ENCODE results near the gene CXXC1. TPM values are rescaled to one million over a fixed set of nuclear protein-coding genes. Genes with fewer than 3 reads are reported as not detected.
"Not testable (repeated sequence)": the region's sequence is repeated elsewhere in the genome, so short reads cannot be mapped to it uniquely, and the experiment has no call there.

Gene CXXC1
- total RNA-seq, 1 experiment from 2014 or later = 25.3 TPM

DNA sequence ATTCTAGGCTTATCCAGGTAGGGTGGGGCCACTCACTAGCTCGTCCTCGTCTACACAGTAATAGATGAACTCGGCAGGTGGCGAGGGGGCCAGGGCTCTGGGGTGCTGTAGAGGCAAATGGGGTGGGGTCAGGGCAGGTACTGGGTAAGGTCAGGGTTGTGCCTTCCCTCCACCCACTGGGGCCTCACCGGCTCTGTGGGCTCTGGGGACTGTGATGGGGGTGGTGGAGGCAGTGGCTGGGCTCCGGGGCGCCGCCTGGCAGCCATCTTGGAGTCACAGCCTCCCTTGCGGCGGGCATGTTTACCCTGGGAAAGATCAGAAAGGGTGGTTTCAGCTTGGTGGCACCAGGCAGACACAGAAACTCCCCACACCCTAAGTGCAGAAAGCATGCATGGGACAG is 12.6 kb downstream of the CXXC1 start:
- no peak for DNase-seq (ENCODE audit: low spot score)

DNA sequence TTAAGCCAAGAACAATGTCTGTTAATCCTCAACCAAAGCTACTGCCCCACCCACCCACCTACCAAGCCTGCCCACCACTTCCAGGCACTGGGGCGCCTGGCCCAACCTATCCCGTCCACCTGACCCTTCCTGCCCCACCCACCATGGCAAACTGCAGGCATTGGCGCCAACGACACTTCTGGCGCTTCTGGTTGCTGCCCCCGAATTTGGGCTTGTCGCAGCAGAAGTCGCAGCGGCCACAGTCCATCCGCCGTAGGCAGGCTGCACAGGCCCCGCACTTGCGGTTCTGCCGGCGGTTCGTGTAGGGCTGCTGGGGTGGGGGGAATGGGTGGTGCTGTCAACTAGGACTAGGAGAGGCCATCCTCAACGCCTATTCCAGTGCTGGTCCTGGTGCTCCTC is 13.4 kb downstream of the CXXC1 start:
- DNase-seq (ENCODE audit: low spot score) = no peak

DNA sequence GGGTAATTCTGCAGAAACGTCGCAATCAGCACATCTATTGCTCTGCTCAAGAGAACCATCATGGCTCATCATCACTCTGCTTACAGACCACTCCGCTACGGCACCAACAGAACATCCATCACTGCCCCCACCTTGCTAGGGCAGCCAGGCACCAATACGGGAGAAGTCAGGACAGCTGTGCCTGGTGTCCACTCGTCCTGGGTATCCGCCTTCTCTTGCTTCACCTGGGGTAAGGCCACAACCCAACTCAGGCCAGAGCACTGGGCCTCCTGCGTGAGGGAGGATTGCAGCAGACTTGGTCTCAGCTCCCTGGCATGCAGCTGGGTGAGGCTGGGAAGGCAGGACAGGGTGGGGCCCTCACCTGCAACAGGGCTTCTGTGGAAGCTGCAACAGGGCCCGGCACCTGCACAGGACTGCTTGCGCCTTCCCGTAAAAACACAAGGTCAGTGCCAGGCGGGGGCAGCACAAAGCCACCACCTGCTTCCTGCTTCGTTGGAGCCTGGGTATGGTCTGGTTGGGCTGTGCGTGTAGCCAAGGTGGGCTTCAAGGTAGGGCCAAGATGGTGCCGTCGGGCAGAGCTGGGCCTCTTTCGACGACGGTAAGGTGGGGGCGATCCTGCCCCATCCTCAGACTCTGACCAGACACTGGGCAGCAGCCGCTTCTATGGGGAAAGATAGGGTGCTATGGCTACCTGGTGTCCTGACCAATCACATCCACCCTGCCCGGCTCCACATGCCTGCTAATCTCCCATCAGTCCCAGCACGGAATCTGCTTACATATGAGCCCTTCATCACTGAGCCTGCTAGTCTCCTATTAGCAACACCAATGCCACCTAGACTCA is 14.1 kb downstream of the CXXC1 start:
- DNase-seq (ENCODE audit: low spot score) = no peak

DNA sequence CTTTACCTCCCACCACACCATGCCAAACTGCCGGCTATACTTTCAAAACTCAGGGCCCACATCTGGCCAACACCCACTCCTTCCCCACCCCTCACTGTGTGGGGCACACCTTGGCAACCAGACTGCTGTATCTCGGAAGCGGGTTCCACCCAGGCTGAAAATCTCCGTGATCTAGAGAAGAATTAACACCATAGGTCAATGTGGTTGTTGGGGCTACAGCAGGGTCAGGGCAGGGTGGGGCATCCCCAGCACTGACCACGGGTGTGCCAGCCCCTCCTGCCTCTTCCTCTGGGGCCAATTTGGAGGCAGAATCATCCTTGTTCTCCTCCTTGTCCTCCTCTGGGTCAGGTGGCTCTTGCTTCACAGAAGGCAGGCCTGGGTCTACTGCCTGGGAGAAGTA is 14.9 kb downstream of the CXXC1 start:
- DNase-seq (ENCODE audit: low spot score) = no peak

DNA sequence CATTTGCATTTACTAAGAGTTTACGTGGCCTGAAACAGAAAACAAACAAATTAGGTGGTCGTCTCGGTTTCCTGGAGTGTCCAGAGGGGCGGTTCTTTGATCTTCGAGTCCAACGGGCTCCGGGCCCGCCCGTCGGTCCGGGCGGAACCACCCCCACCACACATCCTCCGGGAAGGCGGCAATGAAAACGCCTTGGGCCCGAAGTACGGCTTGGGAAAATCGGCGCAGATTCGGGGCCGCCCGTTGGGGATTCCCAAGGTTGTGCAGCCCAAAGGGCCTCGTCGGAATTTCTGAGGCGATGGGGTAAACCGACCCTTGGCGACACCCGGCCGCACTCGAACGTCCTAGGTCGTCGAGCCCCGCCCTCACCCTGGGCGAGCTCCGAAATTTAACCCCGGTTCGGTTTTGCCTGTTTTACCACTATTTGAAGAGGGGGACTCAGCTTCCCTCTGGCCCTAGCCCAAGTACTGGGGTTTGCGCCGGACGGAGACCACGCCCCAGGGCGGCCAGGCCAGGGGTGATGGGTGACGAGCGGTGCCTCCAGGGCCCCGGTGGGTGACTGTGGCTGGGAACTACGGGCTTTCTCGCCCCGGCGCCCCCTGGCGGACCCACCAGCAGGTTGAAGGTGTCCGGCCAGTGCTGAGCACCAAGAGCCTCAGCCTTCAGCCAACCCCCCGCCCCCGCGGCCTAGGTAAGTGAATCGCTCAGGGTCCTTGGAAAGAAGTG is 19.3 kb downstream of the CXXC1 start:
- no peak for DNase-seq (ENCODE audit: low spot score)

DNA sequence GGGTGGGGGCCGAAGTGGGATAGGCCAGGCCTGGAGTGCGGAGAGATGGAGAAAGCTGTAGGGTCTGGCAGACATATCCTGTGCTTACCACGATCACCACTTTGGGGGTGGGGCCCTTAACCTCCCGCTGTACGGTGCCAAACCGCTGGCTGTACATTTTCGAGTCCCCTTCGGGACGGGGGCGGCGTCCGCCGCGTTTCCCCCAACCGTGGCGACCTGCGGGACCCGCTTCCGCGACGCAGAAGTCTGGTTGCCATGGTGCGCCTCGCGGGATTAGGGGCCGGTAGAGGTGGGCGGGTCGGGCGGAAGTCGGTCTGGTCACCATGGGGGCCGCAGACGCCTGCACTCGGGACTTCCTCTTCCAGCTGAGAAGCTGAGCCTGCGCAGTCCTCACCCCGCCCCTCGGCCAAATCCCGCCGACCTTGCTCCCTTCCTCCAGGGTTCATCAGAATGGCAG is 21.2 kb downstream of the CXXC1 start, which contains the start of gene CFAP53:
Gene CFAP53 (minus strand): TSS at position 248 of the 457 bp plus-strand sequence. CDS start 91 bp downstream, at position 157.
- DNase-seq (ENCODE audit: low spot score) = peak; percentile 84

DNA sequence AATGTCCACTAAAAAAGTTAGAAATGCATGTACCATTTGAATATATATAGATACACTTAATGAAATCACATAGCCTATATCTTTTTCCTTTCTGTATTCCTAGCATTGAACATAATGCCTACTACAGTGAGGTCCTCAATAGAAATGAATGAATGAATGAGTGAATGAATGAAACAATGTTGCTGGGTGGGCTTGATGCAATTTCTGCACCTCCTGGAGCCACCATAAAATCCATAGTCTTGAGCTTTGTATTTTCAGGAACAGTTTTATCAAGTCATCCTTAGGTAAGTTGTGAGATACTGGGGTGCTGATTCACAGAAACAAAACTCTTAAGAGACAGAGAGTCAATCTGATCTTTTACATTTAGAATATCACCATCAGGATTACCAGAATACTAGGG is 24.5 kb downstream of the CXXC1 start:
- no peak for DNase-seq (ENCODE audit: low spot score)

DNA sequence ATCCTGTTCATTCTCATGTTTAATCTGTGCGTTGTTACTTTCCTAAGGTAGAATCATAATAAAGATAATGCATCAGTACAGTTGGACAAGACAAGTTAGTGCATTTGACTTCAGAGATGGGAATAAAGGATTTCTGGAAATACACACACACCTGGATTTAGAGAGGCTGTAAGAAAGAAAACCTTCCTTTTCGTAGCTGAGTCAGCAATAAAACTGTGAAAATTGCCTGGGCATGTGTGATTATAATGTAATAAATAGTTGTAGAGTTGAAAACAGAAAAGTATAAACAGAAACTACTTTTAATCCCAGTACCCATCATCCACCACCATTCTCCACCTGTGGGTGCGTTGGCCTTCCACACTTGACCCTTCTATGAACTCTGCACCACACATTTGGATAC is 36.6 kb downstream of the CXXC1 start:
- no peak for DNase-seq (ENCODE audit: low spot score)

DNA sequence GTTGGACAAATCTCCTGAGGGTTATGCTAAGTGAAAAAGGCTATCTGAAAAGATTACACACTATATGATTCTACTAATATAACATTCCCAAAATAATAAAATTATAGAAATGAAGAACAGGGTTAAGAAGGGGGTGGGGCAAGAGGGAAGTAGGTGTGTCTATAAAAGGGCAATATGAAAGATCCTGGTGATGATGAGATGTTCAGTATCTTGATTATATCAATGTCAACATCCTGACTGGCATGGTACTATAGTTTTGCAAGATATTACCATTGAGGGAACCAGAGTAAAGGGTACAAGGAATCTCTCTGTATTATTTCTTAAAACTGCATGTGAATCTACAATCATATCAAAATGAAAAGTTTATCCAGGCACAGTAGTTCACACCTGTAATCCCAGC is 37.9 kb downstream of the CXXC1 start:
- DNase-seq (ENCODE audit: low spot score) = no peak

DNA sequence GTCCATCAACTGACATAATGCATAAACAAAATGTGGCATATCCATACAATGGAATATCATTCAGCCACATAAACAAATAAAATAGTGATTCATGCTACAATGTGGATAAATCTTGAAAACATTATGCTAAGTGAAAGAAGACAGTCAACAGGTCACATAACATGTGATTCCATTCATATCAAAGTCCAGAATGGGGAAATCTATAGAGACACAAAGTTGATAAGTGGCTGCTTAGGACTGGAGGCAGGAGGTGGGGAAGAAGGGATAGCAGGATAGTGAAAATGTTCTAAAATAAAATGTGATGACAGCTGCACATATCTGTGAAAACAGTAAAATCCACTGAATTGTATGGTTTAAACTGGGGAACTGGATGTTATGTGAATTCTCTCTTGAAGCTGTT is 39.9 kb downstream of the CXXC1 start:
- no peak for DNase-seq (ENCODE audit: low spot score)

DNA sequence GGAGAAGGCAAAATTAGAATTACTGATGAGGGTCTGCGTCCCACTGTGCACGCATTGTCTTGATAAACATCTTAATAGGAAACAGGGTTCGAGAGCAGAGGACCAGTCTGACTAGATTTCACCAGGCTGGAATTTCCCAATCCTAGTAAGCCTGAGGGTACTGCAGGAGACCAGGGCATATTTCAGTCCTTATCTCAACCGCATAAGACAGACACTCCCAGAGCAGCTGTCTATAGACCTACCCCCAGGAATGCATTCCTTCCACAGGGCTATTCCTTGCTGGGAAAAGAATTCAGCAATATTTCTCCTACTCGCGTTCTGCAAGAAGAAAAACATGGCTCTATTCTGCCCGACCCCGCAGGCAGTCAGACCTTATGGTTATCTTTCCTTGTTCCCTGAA is 45.7 kb downstream of the CXXC1 start:
- DNase-seq (ENCODE audit: low spot score) = not testable (repeated sequence)

DNA sequence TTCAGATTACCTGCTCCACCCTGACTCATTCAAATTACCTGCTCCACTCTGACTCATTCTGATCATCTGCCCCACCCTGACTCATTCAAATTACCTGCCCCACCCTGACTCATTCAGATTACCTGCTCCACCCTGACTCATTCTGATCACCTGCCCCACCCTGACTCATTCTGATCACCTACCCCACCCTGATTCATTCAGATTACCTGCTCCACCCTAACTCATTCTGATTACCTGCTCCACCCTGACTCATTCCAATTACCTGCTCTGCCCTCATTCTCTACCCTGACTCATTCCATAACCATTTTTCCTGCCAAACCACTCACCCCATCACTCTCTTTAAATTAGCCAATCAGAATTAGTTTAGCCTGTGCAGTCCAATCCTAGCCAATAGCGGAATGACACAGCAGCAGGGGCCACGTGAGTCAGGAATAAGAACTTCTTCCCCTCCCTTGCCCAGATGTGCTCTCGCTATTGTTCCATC is 47.4 kb downstream of the CXXC1 start:
- DNase-seq (ENCODE audit: low spot score) = no peak

DNA sequence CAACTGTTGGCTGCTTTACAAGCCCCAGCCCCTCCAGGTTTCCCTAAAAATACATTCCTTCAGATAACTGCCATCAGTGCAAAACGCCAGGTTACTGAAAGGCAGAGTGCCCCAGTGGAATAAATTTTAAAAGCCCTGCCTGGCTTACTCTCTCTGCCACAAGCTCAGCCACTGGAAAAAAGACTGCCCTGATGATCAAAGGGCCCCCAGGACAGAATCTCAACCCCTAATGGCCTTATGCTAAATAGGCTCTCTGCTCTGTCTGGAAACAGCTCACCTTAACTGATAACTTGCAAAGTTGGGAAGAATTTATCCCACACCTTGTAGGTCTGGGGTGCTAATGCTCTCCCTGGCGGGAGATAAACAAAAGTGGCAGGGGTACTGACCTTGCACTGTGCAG is 55.1 kb downstream of the CXXC1 start:
- DNase-seq (ENCODE audit: low spot score) = no peak

Other genes starting within 250 kb of the CXXC1 start
- 10.9 and 12.4 TPM in 2 replicates for gene MYO5B, start 92.5 kb downstream of the CXXC1 start, total RNA-seq (2014; rRNA removed; shearing (Covaris generic))
- gene CFAP53, start 21.2 kb downstream of the CXXC1 start, total RNA-seq (2014; rRNA removed; shearing (Covaris generic)) = 1.0 TPM in 1 of 2 replicates, not detected in the other
- 28.4 and 36.2 TPM in 2 replicates for gene MBD1, start 6.2 kb downstream of the CXXC1 start, total RNA-seq (2014; rRNA removed; shearing (Covaris generic))
- 30.4 and 45.5 TPM in 2 replicates for gene SKA1, start 87.4 kb upstream of the CXXC1 start, total RNA-seq (2014; rRNA removed; shearing (Covaris generic))

Data from H4 (cell line).